HTR-8/SVneo (cell line): ENCODE results near the gene BCAR3.
A peak's percentile ranks its signal among the peaks of the same experiment; 100 is the strongest.
"Not testable (repeated sequence)": the region's sequence is repeated elsewhere in the genome, so short reads cannot be mapped to it uniquely, and the experiment has no call there.

Experiments used
- DNase-seq: peaks from one replicate; pipeline ENCODE4 v3.0.0; 2011; ENCODE audit warnings: low spot score, mixed read lengths; ENCODE audit not compliant: insufficient read length
- FAIRE-seq: peaks from 2 replicates; lab custom pipeline; 2011; peaks lifted over from hg19 to GRCh38; lab: Jason Lieb, UNC

The BCAR3 gene

GRCh38 chr1:93708734-93709481 lies 27.3 kb upstream of the BCAR3 start:
- FAIRE-seq (peak; percentile 46), DNase-seq (no peak)

GRCh38 chr1:93707956-93708355 lies 26.3 kb upstream of the BCAR3 start:
- DNase-seq = no peak
- FAIRE-seq = no peak

- FAIRE-seq = no peak
- DNase-seq = no peak
Observed at GRCh38 chr1:93705892-93706500, 24.4 kb upstream of the BCAR3 start.

GRCh38 chr1:93704052-93704451 lies 22.4 kb upstream of the BCAR3 start:
- FAIRE-seq = no peak

GRCh38 chr1:93703643-93704042 lies 22.0 kb upstream of the BCAR3 start:
- DNase-seq (no peak), FAIRE-seq (no peak)

More at GRCh38 chr1:93704052-93704451, 22.4 kb upstream of the BCAR3 start:
- DNase-seq = no peak

- no peak for DNase-seq
- no peak for FAIRE-seq
Observed at GRCh38 chr1:93702828-93703183, 21.2 kb upstream of the BCAR3 start.

GRCh38 chr1:93702111-93702827 lies 20.6 kb upstream of the BCAR3 start:
- DNase-seq (no peak), FAIRE-seq (no peak)

- DNase-seq (peak; percentile 92), FAIRE-seq (peak; percentile 77)
Observed at GRCh38 chr1:93701629-93702028, 20.0 kb upstream of the BCAR3 start.

- DNase-seq = no peak
- FAIRE-seq = no peak
Observed at GRCh38 chr1:93700532-93701469, 19.2 kb upstream of the BCAR3 start.

- FAIRE-seq (no peak), DNase-seq (no peak)
Observed at GRCh38 chr1:93699503-93700168, 18.0 kb upstream of the BCAR3 start.

GRCh38 chr1:93699049-93699384 lies 17.4 kb upstream of the BCAR3 start:
- FAIRE-seq (no peak), DNase-seq (no peak)

- DNase-seq = no peak
- FAIRE-seq = no peak
Observed at GRCh38 chr1:93698329-93699048, 16.9 kb upstream of the BCAR3 start.

- not testable (repeated sequence) for DNase-seq, FAIRE-seq
Observed at GRCh38 chr1:93697566-93697965, 15.9 kb upstream of the BCAR3 start.

- FAIRE-seq = no peak
- DNase-seq = no peak
Observed at GRCh38 chr1:93695411-93696005, 13.9 kb upstream of the BCAR3 start.

- DNase-seq (no peak), FAIRE-seq (no peak)
Observed at GRCh38 chr1:93694819-93695218, 13.2 kb upstream of the BCAR3 start.

- DNase-seq (no peak), FAIRE-seq (no peak)
Observed at GRCh38 chr1:93694039-93694438, 12.4 kb upstream of the BCAR3 start.

- DNase-seq (no peak), FAIRE-seq (peak; percentile 81)
Observed at GRCh38 chr1:93692983-93693591, 11.4 kb upstream of the BCAR3 start.

- FAIRE-seq = no peak
- DNase-seq = no peak
Observed at GRCh38 chr1:93692451-93692861, 10.8 kb upstream of the BCAR3 start.
